Prostate gland (tissue), 2 donors: Measurements from ENCODE around the gene RPUSD4. TPM values are rescaled to one million over a fixed set of nuclear protein-coding genes. Genes with fewer than 3 reads are reported as not detected.
A peak's percentile ranks its signal among the peaks of the same experiment; 100 is the strongest.

Source experiments
- DNase-seq: peaks from one replicate; pipeline ENCODE4 v3.0.0-alpha.2; 2019; ENCODE audit warnings: low spot score
- H3K27ac ChIP-seq, 2 donors: fragments of 200-600 bp; sonication (generic); 2 replicates each; pipeline ENCODE4 v1.5.1; 2017 to 2019
- H3K27me3 ChIP-seq: fragments of 200-600 bp; sonication (generic); replicated peaks from 2 replicates; pipeline ENCODE4 v1.5.1; 2019; ENCODE audit not compliant: insufficient read depth
- H3K36me3 ChIP-seq, 2 donors: fragments of 200-600 bp; sonication (generic); 1 replicate in 1 of 2; 2 replicates in 1 of 2; pipeline versions ENCODE4 v1.5.1 to v1.8.1; 2017 to 2019
- H3K4me1 ChIP-seq: fragments of 200-600 bp; sonication (generic); replicated peaks from 2 replicates; pipeline ENCODE4 v1.5.1; 2019
- H3K4me3 ChIP-seq, 2 donors: fragments of 200-600 bp; sonication (generic); 2 replicates each; pipeline ENCODE4 v1.5.1; 2017 to 2019
- H3K9me3 ChIP-seq: fragments of 200-600 bp; sonication (generic); 2 replicates; pipeline ENCODE4 v1.5.1; 2017
- CTCF ChIP-seq, 4 experiments: fragments of 200-600 bp in 2 of 4; fragments of 450-650 bp in 2 of 4; sonication (generic) in 2 of 4; IDR thresholded peaks; 1 replicate in 3 of 4; 2 replicates in 1 of 4; pipeline ENCODE4 v1.5.1; 2016 to 2019; ENCODE audit warnings: antibody characterized with exemption in 4 of 4, mild to moderate bottlenecking in 2 of 4, moderate library complexity in 2 of 4
- POLR2A ChIP-seq: fragments of 450-650 bp; IDR thresholded peaks from one replicate; pipeline ENCODE4 v1.6.1; 2016; ENCODE audit warnings: antibody characterized with exemption, mild to moderate bottlenecking
- POLR2AphosphoS5 ChIP-seq: sonication (generic); formaldehyde crosslinking; IDR thresholded peaks from one replicate; pipeline ENCODE4 v1.6.1; 2017; ENCODE audit warnings: antibody characterized with exemption
- WGBS: methylation state at CpG from one replicate; pipeline ENCODE4 v1.1.5; 2018; 5-methylcytosine and 5-hydroxymethylcytosine counted together
- intact Hi-C: fragments of 100-400 bp; cut with DNase I; formaldehyde crosslinking; loops from one replicate; pipeline ENCODE4 v1.14.2; 2022
- total RNA-seq, 2 donors: library from RNA; depleted of rRNA; stranded (reverse); fragments of >200 nt; gene quantifications; one replicate each; pipeline ENCODE4 v1.1.0, GENCODE V29; 2016

RPUSD4 gene
- total RNA-seq, 2 donors from 2014 or later = 13.0 to 29.7 TPM

GRCh38 chr11:126231725-126232459 is 20.4 kb upstream of the RPUSD4 start:
- Histone ChIP-seq H3K4me3 (no peak overlapping the region), H3K27ac (no peak overlapping the region), H3K27me3 (no peaks in the 10 kb centered on the region), H3K9me3 (no peaks in the 10 kb centered on the region), H3K36me3 (no peaks in the 10 kb centered on the region), H3K4me1 (no peaks in the 10 kb centered on the region)
- 30% methylated on average over 6 of the region's 6 CpGs for WGBS
- peak; percentile 18 for DNase-seq
- intact Hi-C loops = no loop called here
- TF ChIP-seq CTCF (IDR thresholded peaks at IDR 0.05) = no peak
- TF ChIP-seq POLR2AphosphoS5 = peak; percentile 85

- TF ChIP-seq POLR2AphosphoS5 (no peak), POLR2A (no peak), CTCF (IDR thresholded peaks at IDR 0.05) (no peak)
- H3K9me3 ChIP-seq = no peaks in the 10 kb centered on the region
- DNase-seq = no peak
- no peak overlapping the region for H3K4me3 ChIP-seq
- no peaks in the 10 kb centered on the region for H3K27me3 ChIP-seq
- no peak overlapping the region for H3K27ac ChIP-seq
- no peaks in the 10 kb centered on the region for H3K4me1 ChIP-seq
- intact Hi-C loops = no loop called here
- H3K36me3 ChIP-seq = no peaks in the 10 kb centered on the region
- WGBS = 64% methylated on average over 3 of the region's 3 CpGs
These were observed 18.5 kb upstream of the RPUSD4 start for GRCh38 chr11:126229858-126230540.

DNA sequence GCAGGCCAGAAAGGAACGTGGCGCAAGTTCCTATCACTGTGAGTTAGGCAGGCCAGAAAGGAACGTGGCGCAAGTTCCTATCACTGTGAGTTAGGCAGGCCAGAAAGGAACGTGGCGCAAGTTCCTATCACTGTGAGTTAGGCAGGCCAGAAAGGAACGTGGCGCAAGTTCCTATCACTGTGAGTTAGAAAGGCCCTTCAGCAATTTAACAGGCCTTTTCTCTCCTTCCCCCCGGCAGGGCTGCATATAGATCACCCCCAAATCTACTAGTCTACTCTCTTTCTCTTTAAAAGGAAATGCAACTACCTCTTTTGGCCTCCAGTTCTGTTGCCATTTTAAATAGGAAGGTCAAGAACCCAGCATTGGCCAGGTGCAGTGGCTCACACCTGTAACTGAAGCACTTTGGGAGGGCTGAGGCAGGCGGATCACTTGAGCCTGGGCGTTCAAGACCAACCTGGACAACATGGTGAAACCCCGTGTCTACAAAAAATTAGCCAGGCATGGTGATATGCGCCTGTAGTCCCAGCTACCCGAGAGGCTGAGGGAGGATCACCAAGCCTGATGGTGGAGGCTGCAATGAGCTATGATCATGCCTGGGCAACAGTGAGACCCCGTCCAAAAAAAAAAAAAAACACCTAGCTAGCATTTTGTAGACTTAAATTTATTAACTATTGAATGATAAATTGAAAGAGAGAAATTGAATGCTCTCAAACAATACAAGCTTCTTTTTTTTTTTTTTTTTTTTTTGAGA is 15.1 kb upstream of the RPUSD4 start:
- TF ChIP-seq POLR2A (no peak), CTCF (IDR thresholded peaks at IDR 0.05) (no peak), POLR2AphosphoS5 (no peak)
- Histone ChIP-seq H3K27me3 (no peaks in the 10 kb centered on the region), H3K27ac (no peak overlapping the region), H3K4me3 (no peak overlapping the region), H3K36me3 (no peaks in the 10 kb centered on the region), H3K4me1 (peaks cover 3% of the 10 kb centered on the region), H3K9me3 (no peaks in the 10 kb centered on the region)
- DNase-seq = no peak
- intact Hi-C loops = no loop called here
- 97% methylated on average over 11 of the region's 15 CpGs for WGBS

DNA sequence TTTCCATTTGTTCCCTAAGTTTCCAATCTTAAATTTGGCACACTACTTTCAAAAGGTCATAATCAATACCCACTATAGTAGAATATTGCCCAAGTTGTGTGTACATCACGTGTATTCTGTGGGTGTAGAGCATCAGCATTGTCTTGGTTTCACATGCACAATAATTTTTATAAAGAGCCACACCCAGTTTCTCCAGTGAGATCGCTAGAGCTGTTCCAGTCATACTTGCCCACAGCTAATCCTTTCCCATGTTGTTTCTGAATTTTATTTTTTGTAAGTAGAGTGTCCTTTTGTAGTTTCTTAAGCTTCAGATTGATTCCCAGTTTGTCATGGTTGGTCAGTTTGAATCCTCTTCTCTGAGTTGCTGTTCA is 13.8 kb upstream of the RPUSD4 start:
- WGBS = 58% methylated on average over 2 of the region's 2 CpGs

More for the DNA sequence above, 13.8 kb upstream of the RPUSD4 start:
- H3K9me3 ChIP-seq = no peaks in the 10 kb centered on the region
- peaks cover 3% of the 10 kb centered on the region for H3K4me1 ChIP-seq
- H3K4me3 ChIP-seq = no peak overlapping the region
- H3K27me3 ChIP-seq = no peaks in the 10 kb centered on the region
- H3K36me3 ChIP-seq = no peaks in the 10 kb centered on the region
- intact Hi-C loops = no loop called here
- H3K27ac ChIP-seq = no peak overlapping the region
- DNase-seq = no peak
- TF ChIP-seq CTCF (IDR thresholded peaks at IDR 0.05) = no peak
- no peak for TF ChIP-seq POLR2AphosphoS5
- TF ChIP-seq POLR2A = no peak
